Fibroblast of mammary gland (primary cell): Measurements from ENCODE around the gene NEK10.
"Not testable (repeated sequence)": the region's sequence is repeated elsewhere in the genome, so short reads cannot be mapped to it uniquely, and the experiment has no call there.

ENCODE experiments used
- DNase-seq: peaks from one replicate; pipeline ENCODE4 v3.0.0-alpha.2; 2010; ENCODE audit warnings: low read depth
- H3K4me3 ChIP-seq: 2 replicates; pipeline ENCODE4 v1.5.1; 2011; ENCODE audit warnings: low read depth, mild to moderate bottlenecking, low read length, moderate library complexity; ENCODE audit not compliant: control insufficient read depth
- TF ChIP-seq, protein P1 (sequence below): conservative IDR thresholded peaks from 2 replicates; pipeline ENCODE4 v1.5.1; 2011; ENCODE audit warnings: low read depth, low read length, inconsistent platforms; ENCODE audit not compliant: control insufficient read depth, insufficient read depth

The NEK10 gene

DNA sequence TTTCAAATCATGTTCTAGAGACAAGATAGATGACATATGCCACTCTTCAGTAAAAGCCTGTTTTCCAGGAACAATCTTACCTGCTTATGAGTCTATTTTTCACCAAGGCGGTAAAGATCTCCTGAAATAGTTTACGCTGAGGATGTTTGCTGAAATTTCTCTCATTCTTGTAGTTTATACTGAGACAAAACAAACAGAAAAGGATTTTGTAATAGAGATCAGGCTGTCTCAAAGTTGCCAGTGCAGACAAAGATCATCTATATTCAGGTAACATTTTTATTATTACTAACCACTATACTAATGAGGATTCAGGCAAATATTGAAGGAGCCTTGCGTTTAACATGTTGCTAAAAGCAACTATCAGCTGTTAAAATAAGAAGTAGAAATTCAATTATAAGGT, 25.0 kb downstream of the NEK10 start:
- H3K4me3 ChIP-seq, result no peak overlapping the region
- TF ChIP-seq, protein P1, sequence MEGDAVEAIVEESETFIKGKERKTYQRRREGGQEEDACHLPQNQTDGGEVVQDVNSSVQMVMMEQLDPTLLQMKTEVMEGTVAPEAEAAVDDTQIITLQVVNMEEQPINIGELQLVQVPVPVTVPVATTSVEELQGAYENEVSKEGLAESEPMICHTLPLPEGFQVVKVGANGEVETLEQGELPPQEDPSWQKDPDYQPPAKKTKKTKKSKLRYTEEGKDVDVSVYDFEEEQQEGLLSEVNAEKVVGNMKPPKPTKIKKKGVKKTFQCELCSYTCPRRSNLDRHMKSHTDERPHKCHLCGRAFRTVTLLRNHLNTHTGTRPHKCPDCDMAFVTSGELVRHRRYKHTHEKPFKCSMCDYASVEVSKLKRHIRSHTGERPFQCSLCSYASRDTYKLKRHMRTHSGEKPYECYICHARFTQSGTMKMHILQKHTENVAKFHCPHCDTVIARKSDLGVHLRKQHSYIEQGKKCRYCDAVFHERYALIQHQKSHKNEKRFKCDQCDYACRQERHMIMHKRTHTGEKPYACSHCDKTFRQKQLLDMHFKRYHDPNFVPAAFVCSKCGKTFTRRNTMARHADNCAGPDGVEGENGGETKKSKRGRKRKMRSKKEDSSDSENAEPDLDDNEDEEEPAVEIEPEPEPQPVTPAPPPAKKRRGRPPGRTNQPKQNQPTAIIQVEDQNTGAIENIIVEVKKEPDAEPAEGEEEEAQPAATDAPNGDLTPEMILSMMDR, result no peak
- no peak for DNase-seq

GRCh38 chr3:27342267-27342666, 26.9 kb downstream of the NEK10 start:
- no peak for DNase-seq
- TF ChIP-seq, protein P1, result no peak

DNA sequence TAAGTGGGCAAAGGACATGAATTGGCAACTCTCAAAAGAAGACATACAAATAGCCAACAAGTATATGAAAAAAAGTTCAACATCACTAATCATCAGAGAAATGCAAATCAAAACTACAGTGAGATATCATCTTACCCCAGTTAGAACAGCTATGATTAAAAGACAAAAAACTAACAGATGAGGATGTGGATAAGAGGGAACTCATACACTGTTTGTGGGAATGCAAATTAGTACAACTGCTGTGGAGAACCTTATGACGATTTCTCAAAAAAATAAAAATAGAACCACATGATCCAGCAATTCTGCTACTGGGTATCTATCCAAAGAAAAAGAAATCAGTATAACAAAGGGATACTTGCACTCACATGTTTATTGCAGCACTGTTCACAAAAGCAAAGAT, 28.6 kb downstream of the NEK10 start:
- no peak for DNase-seq
- no peak overlapping the region for H3K4me3 ChIP-seq
- TF ChIP-seq, protein P1, result no peak

More at GRCh38 chr3:27342267-27342666, 26.9 kb downstream of the NEK10 start:
- H3K4me3 ChIP-seq, result no peak overlapping the region

GRCh38 chr3:27335571-27335970, 33.6 kb downstream of the NEK10 start:
- TF ChIP-seq, protein P1, result no peak
- no peak for DNase-seq
- H3K4me3 ChIP-seq, result no peak overlapping the region

DNA sequence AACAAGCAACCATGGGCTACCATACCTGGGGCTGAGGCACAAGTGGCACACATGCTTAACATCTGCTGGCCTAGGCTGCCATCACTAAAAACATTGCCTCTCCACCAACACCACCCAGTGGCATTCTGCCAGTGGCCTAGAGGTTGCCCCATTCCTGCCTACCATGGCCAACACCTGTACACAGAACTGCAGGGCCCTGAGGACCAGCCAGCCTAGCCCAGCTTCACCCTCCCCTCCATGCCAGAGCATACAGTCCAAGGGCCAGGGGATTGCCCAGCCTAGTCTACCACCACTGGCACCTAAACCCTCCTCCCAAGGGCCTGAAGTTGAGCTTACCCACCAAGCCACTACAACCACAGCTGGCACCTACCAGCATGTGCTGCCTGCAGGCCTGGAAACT, 35.3 kb downstream of the NEK10 start:
- H3K4me3 ChIP-seq, result no peak overlapping the region
- TF ChIP-seq, protein P1, result no peak
- DNase-seq, result no peak

DNA sequence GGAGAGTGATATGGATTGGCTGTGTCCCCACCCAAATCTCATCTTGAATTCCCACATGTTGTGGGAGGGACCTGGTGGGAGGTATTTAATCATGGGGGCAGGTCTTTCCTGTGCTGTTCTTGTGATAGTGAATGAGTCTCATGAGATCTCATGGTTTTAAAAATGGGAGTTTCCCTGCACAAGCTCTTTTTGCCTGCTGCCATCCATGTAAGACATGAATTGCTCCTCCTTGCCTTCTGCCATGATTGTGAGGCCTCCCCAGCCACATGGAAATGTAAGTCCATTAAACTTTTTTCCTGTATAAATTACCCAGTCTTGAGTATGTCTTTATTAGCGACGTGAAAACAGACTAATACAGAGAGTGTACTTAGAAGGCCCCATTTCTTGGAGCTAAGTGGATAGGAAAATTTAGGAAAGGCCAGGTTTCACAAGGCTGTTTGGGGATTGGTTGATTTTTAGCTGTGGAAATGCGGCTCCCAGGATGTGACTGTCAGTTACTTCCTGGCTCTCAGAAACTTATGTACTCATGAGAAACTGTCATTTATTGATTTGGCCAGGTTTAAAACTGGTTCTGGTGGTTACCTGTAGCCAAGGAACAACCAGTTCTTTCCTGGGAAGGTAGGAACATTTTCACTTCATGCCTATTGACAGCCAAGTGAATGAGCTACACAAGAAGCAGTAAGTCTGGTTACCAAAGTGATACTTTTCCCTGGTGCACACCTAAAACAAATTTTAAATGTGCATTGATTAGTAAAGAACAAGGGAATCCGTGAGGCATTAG, 40.0 kb downstream of the NEK10 start:
- H3K4me3 ChIP-seq, DNase-seq: not testable (repeated sequence)

GRCh38 chr3:27326629-27327545, 42.3 kb downstream of the NEK10 start:
- TF ChIP-seq, protein P1, result no peak
- H3K4me3 ChIP-seq, result no peak overlapping the region
- peak; percentile 93 for DNase-seq
